Measurements from ENCODE around the gene CABLES2. TPM values are rescaled to one million over a fixed set of nuclear protein-coding genes. Genes with fewer than 3 reads are reported as not detected.

Gene CABLES2
- total RNA-seq, 1 donor from 2014 or later, result 6.4 TPM

DNA sequence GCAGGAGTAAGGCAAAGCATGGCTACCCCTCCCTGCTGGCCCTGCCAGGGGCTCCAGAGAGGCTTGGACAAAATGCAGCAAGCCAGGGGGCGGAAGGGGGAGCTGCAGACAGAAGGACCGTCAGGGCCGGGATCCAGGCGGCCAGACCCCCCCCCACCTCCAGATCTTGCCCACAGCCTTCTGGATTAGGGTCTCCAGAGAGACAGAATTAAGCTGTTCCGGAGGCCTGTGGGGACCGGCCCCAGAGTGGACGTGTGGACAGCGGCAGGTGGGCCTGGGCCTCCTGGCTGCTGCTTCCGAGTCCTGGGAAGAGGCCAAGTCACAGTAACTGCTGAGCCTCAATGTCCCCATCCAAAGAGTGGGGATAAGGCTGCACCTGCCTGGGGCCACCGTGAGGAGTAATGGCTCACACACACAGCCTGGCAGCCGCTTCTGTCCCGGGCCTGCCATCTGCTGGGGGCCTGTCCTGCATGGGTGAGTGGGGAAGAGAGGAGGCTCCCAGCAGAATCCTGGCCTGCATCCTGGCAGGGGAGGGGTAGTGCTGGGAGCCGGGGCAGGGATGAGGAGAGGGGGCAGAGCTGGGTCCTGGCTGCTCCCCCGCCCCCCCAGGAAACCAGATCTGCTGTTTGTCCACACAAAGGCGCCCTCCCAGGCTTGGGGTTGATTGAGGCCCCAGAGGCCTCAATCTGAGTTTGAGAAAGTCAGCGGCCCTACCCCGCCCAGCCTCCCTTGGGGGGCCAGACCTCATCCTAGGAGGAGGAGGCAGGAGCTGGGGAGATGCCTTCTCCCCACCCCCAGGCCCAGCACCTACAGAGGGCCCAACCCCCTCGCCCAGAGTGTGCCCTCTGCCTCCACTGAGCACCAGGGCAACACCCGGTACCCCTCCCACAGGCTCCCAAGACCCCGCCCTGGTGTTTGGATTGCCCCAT is 43.8 kb downstream of the CABLES2 start:
- peaks cover 66% of the 10 kb centered on the region for H3K4me1 Mint-ChIP-seq (ENCODE audit: low read depth)
- peaks cover 1% of the 10 kb centered on the region for H3K36me3 Mint-ChIP-seq (ENCODE audit: low read depth)
- peak overlapping the region; percentile 45 for H3K4me3 Mint-ChIP-seq (ENCODE audit: unreplicated experiment)
- H3K27ac Mint-ChIP-seq (ENCODE audit: unreplicated experiment), result no peak overlapping the region
- TF ChIP-seq, protein P1, sequence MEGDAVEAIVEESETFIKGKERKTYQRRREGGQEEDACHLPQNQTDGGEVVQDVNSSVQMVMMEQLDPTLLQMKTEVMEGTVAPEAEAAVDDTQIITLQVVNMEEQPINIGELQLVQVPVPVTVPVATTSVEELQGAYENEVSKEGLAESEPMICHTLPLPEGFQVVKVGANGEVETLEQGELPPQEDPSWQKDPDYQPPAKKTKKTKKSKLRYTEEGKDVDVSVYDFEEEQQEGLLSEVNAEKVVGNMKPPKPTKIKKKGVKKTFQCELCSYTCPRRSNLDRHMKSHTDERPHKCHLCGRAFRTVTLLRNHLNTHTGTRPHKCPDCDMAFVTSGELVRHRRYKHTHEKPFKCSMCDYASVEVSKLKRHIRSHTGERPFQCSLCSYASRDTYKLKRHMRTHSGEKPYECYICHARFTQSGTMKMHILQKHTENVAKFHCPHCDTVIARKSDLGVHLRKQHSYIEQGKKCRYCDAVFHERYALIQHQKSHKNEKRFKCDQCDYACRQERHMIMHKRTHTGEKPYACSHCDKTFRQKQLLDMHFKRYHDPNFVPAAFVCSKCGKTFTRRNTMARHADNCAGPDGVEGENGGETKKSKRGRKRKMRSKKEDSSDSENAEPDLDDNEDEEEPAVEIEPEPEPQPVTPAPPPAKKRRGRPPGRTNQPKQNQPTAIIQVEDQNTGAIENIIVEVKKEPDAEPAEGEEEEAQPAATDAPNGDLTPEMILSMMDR (IDR thresholded peaks at IDR 0.05), result peak; percentile 75
- no peaks in the 10 kb centered on the region for H3K27me3 Mint-ChIP-seq (ENCODE audit: low read depth)
- H3K9me3 Mint-ChIP-seq (ENCODE audit: low read depth), result no peaks in the 10 kb centered on the region
- DNase-seq (ENCODE audit: low spot score), result no peak

- H3K4me3 Mint-ChIP-seq (ENCODE audit: unreplicated experiment), result no peak overlapping the region
- TF ChIP-seq, protein P1 (IDR thresholded peaks at IDR 0.05), result no peak
- H3K9me3 Mint-ChIP-seq (ENCODE audit: low read depth), result no peaks in the 10 kb centered on the region
- no peak for DNase-seq (ENCODE audit: low spot score)
- no peak overlapping the region for H3K27ac Mint-ChIP-seq (ENCODE audit: unreplicated experiment)
- peaks cover 1% of the 10 kb centered on the region for H3K36me3 Mint-ChIP-seq (ENCODE audit: low read depth)
- no peaks in the 10 kb centered on the region for H3K27me3 Mint-ChIP-seq (ENCODE audit: low read depth)
- peaks cover 65% of the 10 kb centered on the region for H3K4me1 Mint-ChIP-seq (ENCODE audit: low read depth)
These were observed 44.5 kb downstream of the CABLES2 start for GRCh38 chr20:62362590-62362940.

DNA sequence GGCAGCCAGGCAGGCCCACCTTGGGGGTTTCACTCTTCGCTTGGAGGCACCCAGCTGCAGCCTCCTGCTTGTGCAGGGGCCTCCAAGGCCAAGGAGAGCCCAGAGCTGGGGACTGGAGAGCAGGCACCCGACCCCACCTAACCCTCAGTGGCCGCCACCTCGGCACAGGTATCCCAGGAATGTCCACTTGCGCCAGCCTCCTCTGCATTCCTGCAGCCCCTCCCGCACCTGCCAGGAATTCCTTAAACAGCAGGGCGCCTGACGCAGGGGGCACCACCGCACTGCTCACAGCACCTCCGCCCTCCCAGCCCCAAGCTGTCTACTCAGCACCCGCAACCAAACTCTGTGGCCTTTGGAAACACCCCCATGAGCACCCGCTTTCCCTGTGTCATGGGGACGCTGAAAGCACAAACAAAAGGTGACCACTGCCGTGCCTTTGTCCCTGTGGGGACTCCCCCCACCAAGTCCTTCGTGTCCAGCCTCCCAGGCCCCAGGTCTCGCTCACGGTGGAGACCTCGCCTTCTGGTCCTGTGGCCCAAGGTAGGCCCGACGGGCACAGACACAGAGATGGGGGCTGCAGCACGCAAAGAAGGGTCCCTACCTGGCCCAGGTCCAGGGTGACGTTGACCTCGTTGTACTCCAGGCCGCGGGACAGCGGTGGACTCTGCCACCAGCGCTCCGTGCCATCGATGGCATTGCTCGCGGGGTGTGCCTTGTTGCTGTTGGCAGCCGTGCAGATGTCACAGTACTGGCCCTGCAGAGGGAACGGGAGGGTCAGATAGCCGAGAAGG is 45.1 kb downstream of the CABLES2 start:
- TF ChIP-seq, protein P1 (IDR thresholded peaks at IDR 0.05), result no peak
- no peak for DNase-seq (ENCODE audit: low spot score)
- Mint-ChIP-seq H3K4me3 (ENCODE audit: unreplicated experiment) (no peak overlapping the region), H3K27me3 (ENCODE audit: low read depth) (no peaks in the 10 kb centered on the region), H3K9me3 (ENCODE audit: low read depth) (no peaks in the 10 kb centered on the region), H3K27ac (ENCODE audit: unreplicated experiment) (no peak overlapping the region), H3K4me1 (ENCODE audit: low read depth) (peaks cover 70% of the 10 kb centered on the region), H3K36me3 (ENCODE audit: low read depth) (peaks cover 1% of the 10 kb centered on the region)

- no peak overlapping the region for H3K27ac Mint-ChIP-seq (ENCODE audit: unreplicated experiment)
- TF ChIP-seq, protein P1 (IDR thresholded peaks at IDR 0.05), result no peak
- H3K36me3 Mint-ChIP-seq (ENCODE audit: low read depth), result peaks cover 1% of the 10 kb centered on the region
- no peak overlapping the region for H3K4me3 Mint-ChIP-seq (ENCODE audit: unreplicated experiment)
- no peaks in the 10 kb centered on the region for H3K9me3 Mint-ChIP-seq (ENCODE audit: low read depth)
- DNase-seq (ENCODE audit: low spot score), result no peak
- peaks cover 79% of the 10 kb centered on the region for H3K4me1 Mint-ChIP-seq (ENCODE audit: low read depth)
- H3K27me3 Mint-ChIP-seq (ENCODE audit: low read depth), result no peaks in the 10 kb centered on the region
These were observed 46.0 kb downstream of the CABLES2 start for GRCh38 chr20:62360854-62361798.
